GM21390 (cell line): ENCODE data around the gene NAALADL2.
A peak's percentile ranks its signal among the peaks of the same experiment; 100 is the strongest.
"Not testable (repeated sequence)": the region's sequence is repeated elsewhere in the genome, so short reads cannot be mapped to it uniquely, and the experiment has no call there.

Experiments used
- ATAC-seq: cut with Tn5 transposase; IDR thresholded peaks from one replicate; pipeline ENCODE4 v1.9.1; 2021; ENCODE audit not compliant: unreplicated experiment

NAALADL2 gene

DNA sequence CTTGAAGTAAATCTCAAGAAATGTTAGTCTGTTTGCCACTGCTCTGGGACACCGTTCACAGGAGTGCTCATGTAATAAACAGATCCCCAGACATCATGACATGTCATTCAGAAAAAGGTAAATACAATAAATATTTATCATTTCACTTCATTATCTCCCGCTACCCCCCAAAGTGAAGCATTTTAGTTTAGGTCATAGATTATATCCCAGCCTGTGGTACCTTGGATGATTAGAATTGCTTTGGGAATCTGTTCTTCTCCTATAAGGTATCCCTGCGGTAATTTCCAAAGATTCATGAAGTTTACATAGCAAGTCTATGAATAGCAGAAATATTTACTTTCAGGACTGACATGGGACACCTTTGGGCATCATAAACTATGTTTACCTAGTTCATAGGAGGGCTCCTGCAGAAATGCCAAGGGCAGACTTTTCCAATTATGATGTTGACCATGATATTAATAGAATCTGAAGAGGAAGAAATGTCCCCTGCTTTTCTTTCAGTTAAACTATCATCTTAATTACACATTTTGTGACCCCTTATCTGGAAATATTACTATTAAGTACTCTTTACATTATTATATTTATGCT is 268.0 kb downstream of the NAALADL2 start:
- no peak for ATAC-seq

- ATAC-seq: no peak
These were observed 270.0 kb downstream of the NAALADL2 start for GRCh38 chr3:175129126-175129525.

- ATAC-seq: no peak
These were observed 270.4 kb downstream of the NAALADL2 start for GRCh38 chr3:175129571-175129970.

DNA sequence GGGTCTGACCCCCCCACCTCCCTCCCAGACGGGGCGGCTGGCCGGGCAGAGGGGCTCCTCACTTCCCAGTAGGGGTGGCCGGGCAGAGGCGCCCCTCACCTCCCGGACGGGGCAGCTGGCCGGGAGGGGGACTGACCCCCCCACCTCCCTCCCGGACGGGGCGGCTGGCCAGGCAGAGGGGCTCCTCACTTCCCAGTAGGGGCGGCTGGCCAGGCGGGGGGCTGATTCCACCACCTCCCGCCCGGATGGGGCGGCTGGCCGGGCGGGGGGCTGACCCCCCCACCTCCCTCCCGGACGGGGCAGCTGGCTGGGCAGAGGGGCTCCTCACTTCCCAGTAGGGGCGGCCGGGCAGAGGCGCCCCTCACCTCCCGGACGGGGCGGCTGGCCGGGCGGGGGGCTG is 272.7 kb downstream of the NAALADL2 start:
- not testable (repeated sequence) for ATAC-seq

GRCh38 chr3:175132706-175133105 is 273.6 kb downstream of the NAALADL2 start:
- not testable (repeated sequence) for ATAC-seq

DNA sequence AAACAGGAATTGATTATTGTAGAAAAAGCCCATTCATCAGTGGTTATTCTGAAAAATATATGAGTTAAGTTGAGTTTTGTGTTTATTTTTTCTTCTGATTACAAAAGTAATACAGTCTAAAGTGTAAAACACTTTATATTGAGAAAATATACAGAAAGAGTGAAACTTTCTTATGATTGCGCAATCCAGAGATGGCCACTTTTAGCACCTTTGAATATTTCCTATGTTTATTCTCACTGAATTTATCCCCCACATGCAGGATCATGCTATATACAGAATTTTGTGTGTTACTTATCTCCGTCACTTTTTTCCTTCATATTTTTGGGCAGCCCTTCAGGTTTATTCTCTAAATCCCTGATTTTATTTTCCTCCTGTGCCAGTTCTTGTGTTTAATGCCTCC is 285.2 kb downstream of the NAALADL2 start:
- ATAC-seq: no peak

- ATAC-seq: no peak
These were observed 287.1 kb downstream of the NAALADL2 start for GRCh38 chr3:175146258-175146657.

DNA sequence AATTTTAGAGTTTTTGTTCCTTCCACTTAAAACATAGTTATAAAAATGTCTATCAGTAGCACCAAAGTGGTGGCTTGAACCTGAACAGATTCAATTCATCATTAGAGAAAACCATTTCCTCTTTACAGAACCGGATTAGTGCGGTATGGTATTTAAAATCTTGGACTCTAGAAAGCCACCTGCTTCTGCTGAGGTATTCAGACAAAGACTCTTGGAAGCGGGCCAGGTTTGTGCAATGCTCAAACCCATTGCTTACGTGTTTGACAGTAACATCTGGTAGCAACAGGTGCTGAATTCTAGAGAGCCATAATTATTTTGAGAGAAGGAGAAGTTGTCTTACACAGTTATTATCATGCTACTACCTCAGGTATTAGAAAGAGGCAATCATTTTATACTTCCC is 290.5 kb downstream of the NAALADL2 start:
- peak; percentile 88 for ATAC-seq

GRCh38 chr3:175150812-175151401 is 291.8 kb downstream of the NAALADL2 start:
- no peak for ATAC-seq

DNA sequence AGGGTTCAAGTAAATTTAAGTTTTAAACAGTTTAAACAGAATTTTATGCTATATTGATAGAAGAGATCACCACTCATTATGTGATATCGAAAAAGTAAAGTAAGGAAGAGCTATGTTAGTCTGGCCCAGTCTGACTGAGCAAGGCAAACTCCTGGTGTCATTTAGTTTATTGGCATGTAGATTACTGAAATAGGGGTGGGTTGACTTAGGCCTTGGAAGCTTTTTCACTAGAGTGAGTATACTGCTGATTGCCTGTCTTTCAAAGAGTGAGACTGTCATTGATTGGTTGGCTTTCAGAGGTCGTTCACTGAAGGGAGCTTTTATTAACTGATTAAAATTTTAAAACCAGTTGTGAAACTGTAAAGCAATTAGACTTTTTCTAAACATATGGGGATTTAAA is 294.5 kb downstream of the NAALADL2 start:
- no peak for ATAC-seq

DNA sequence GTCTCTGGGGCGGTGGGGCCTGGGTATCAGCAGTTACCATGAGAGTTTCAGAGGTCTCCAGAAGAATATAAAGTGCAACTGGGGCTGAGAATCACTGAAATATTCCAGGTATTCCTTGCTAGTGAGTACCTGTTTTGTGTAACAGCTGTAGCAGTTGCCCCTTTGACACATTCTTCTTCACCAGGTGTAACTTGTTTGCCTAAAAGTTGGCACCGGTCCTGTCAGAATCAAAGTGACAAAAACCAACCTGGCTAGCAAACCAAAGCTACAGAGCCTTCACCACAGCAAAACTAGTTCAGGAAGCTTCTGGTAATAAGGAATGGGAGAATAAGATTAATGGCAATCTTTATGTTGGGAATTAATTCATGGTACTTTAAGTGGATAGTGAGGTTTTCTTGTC is 296.0 kb downstream of the NAALADL2 start:
- no peak for ATAC-seq

DNA sequence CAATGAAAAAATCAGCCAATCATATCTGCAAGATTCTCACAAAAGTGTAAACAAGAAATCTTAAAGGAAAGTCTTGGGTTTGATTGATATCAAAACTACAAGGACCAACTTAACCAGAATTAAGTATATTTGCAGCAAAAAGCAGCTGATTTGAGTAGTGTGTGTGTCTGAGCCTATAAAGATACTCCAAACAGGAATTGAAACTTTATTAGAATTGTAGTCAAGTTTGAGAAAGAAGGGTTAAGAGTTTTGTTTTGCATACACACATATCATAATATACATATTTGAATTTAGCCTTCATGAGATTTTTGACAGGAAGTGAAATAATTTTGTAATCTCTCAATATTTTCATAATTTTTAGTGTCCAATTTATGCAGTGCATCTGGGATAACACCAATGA is 300.1 kb downstream of the NAALADL2 start:
- ATAC-seq: no peak

DNA sequence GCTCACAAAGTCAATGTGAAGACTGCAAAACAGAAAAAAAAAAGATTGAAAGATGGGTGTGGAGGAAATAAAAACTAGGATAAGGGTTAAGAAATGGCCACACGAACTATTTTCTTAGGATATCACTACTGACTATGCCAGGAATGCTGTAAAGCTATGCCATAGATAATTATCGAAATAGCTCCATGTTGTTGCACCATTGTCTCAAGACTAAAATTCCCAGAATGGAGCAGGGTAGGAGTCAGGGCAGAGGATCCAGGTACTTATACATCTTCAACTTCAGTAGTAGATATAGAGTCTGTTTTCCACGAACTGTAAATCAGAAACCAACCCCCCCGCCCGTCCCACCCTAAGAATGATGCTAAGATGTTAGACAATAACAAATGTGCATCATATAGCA is 302.2 kb downstream of the NAALADL2 start:
- no peak for ATAC-seq

- no peak for ATAC-seq
These were observed 304.6 kb downstream of the NAALADL2 start for GRCh38 chr3:175163686-175164085.

- not testable (repeated sequence) for ATAC-seq
These were observed 314.0 kb downstream of the NAALADL2 start for GRCh38 chr3:175173117-175173516.

GRCh38 chr3:175176556-175176955 is 317.4 kb downstream of the NAALADL2 start:
- no peak for ATAC-seq

DNA sequence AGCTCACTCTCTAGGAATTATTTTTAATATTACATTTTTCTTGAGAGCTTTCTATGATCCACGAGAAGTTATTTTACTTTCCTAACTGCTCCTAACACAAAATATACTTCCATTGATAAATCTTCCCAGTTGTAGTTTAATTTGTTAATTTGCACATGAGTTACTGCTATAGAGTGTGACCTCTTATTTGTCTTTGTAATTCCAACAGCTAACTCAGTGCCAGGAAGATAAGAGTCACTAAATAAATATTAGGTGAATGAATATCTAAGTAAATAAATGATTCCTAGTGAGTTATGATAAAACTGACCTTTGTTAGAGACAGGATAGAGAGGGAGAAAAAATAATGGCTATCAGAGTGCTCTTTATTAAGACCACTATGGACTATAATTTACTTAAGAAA is 319.9 kb downstream of the NAALADL2 start:
- ATAC-seq: no peak

DNA sequence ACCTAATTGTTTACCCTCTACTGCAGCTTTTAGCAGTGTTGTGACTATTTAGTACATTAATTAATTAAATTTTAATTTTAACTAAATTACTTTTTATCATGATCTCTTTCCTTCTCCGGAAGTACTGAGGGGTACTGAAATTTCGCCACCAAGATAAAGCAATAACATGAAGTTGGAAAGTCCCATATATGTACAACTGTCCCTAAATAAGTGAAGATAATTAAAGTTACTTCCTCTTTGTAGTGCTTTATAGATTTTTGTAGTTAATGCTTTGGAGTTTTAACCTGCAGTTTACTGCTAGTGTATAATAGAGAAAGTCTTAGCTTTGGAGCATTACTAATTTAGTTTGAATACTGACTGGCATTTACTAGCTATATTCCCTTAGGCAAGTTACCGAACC is 325.3 kb downstream of the NAALADL2 start:
- ATAC-seq: no peak

- no peak for ATAC-seq
These were observed 326.8 kb downstream of the NAALADL2 start for GRCh38 chr3:175185903-175186302.

GRCh38 chr3:175186511-175186910 is 327.4 kb downstream of the NAALADL2 start:
- no peak for ATAC-seq

DNA sequence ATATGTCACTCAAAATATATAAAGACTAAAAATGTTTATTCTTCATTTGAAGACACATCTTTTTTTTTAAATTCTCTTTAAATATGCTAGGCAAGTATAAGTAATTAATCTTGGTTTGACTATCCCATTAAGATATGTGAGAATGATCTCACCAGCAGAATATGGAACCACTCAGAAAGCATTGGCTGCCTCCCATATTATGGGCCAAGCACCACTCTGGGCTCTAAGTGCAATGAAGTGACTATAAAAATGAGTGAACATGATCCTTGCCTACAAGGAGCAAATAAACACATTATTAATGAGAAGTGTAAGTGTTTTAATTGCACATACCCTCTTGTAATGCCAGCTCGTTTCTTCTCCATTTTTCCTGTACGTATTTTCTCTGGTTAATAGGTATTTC is 328.5 kb downstream of the NAALADL2 start:
- ATAC-seq: no peak

GRCh38 chr3:175192536-175192935 is 333.4 kb downstream of the NAALADL2 start:
- no peak for ATAC-seq
